CD8-positive, alpha-beta memory T cell (primary cell): ENCODE data around the gene P3H2. TPM values are rescaled to one million over a fixed set of nuclear protein-coding genes. Genes with fewer than 3 reads are reported as not detected.
"Not testable (repeated sequence)": the region's sequence is repeated elsewhere in the genome, so short reads cannot be mapped to it uniquely, and the experiment has no call there.

Experiments
- CTCF ChIA-PET: fragments of 350-600 bp; sonication (Branson Sonifier 250); formaldehyde crosslinking; loops from one replicate; lab custom pipeline; 2021; ENCODE audit warnings: antibody characterized with exemption; lab: Charles Lee
- POLR2A ChIA-PET: fragments of 350-600 bp; sonication (Branson Sonifier 250); formaldehyde crosslinking; loops from one replicate; lab custom pipeline; 2021; ENCODE audit warnings: antibody characterized with exemption; lab: Charles Lee
- DNase-seq, 5 donors: peaks; one replicate each; pipeline versions ENCODE4 v3.0.0 to v3.0.0-alpha.2; 2020 to 2022; ENCODE audit warnings: mixed read lengths in 1 of 5
- H3K27ac ChIP-seq: one replicate; pipeline ENCODE4 v1.7.0; 2013; ENCODE audit warnings: low read depth, mild to moderate bottlenecking, low read length, moderate library complexity
- H3K27me3 ChIP-seq: 2 replicates; pipeline ENCODE4 v1.7.0; 2013; ENCODE audit warnings: low read length, mild to moderate bottlenecking; ENCODE audit not compliant: insufficient read depth, poor library complexity, severe bottlenecking
- H3K36me3 ChIP-seq: 2 replicates; pipeline ENCODE4 v1.7.0; 2013; ENCODE audit warnings: mild to moderate bottlenecking, low read length, moderate library complexity; ENCODE audit not compliant: insufficient read depth
- H3K4me1 ChIP-seq: 2 replicates; pipeline ENCODE4 v1.7.0; 2013; ENCODE audit warnings: mild to moderate bottlenecking, low read length, moderate library complexity; ENCODE audit not compliant: insufficient read depth
- H3K4me3 ChIP-seq: 2 replicates; pipeline ENCODE4 v1.7.0; 2013; ENCODE audit warnings: mild to moderate bottlenecking, low read length
- H3K9me3 ChIP-seq: 2 replicates; pipeline ENCODE4 v1.7.0; 2013; ENCODE audit warnings: mild to moderate bottlenecking, low read length
- H3K27ac Mint-ChIP-seq, 8 donors: one replicate each; pipeline ENCODE4 v1.8.0; 2020 to 2021; ENCODE audit warnings: mixed read lengths in 8 of 8, mild to moderate bottlenecking in 6 of 8, inconsistent platforms in 3 of 8, moderate library complexity in 3 of 8
- H3K27me3 Mint-ChIP-seq, 2 donors: one replicate each; pipeline ENCODE4 v1.8.0; 2020 to 2021; ENCODE audit warnings: mixed read lengths in 2 of 2, mild to moderate bottlenecking in 1 of 2, moderate library complexity in 1 of 2
- H3K36me3 Mint-ChIP-seq, 3 donors: one replicate each; pipeline ENCODE4 v1.8.0; 2020 to 2021; ENCODE audit warnings: mixed read lengths in 3 of 3, inconsistent platforms in 1 of 3, mild to moderate bottlenecking in 1 of 3
- H3K4me1 Mint-ChIP-seq, 3 donors: one replicate each; pipeline ENCODE4 v1.8.0; 2020 to 2021; ENCODE audit warnings: mixed read lengths in 3 of 3, inconsistent platforms in 1 of 3, mild to moderate bottlenecking in 1 of 3
- H3K4me3 Mint-ChIP-seq, 7 donors: one replicate each; pipeline ENCODE4 v1.8.0; 2020 to 2021; ENCODE audit warnings: mixed read lengths in 7 of 7, mild to moderate bottlenecking in 6 of 7, moderate library complexity in 4 of 7, inconsistent platforms in 2 of 7
- H3K9me3 Mint-ChIP-seq, 5 donors: one replicate each; pipeline ENCODE4 v1.8.0; 2020 to 2022; ENCODE audit warnings: mixed read lengths in 5 of 5, mild to moderate bottlenecking in 3 of 5, moderate library complexity in 2 of 5, inconsistent platforms in 1 of 5
- polyA plus RNA-seq: library from polyadenylated mRNA; unstranded; fragments of 300-500 nt; fragmentation: Illumina TruSeq; gene quantifications from one replicate; pipeline ENCODE4 v1.2.3, GENCODE V29; 2021
- total RNA-seq, 2 experiments: library from RNA; stranded (reverse); gene quantifications; one replicate each; pipeline ENCODE4 v1.2.3, GENCODE V29; 2021

P3H2 gene, protein sequence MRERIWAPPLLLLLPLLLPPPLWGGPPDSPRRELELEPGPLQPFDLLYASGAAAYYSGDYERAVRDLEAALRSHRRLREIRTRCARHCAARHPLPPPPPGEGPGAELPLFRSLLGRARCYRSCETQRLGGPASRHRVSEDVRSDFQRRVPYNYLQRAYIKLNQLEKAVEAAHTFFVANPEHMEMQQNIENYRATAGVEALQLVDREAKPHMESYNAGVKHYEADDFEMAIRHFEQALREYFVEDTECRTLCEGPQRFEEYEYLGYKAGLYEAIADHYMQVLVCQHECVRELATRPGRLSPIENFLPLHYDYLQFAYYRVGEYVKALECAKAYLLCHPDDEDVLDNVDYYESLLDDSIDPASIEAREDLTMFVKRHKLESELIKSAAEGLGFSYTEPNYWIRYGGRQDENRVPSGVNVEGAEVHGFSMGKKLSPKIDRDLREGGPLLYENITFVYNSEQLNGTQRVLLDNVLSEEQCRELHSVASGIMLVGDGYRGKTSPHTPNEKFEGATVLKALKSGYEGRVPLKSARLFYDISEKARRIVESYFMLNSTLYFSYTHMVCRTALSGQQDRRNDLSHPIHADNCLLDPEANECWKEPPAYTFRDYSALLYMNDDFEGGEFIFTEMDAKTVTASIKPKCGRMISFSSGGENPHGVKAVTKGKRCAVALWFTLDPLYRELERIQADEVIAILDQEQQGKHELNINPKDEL
- total RNA-seq (not detected), polyA plus RNA-seq (not detected)

- H3K4me1 ChIP-seq: no peaks in the 10 kb centered on the region
- no peaks in the 10 kb centered on the region for H3K36me3 Mint-ChIP-seq
- H3K4me1 Mint-ChIP-seq: peaks cover 6 to 11% (median 10%) of the 10 kb centered on the region in 3 donors
- no peaks in the 10 kb centered on the region for H3K36me3 ChIP-seq
- no peak for DNase-seq
- ChIA-PET CTCF (no interaction called here), POLR2A (no interaction called here)
- no peaks in the 10 kb centered on the region for H3K9me3 ChIP-seq
- peak within 1 kb of the TSS; percentile 15 to 62 (median 48) for H3K4me3 Mint-ChIP-seq
- H3K4me3 ChIP-seq: no peak within 1 kb of the TSS
- H3K27me3 ChIP-seq: peaks cover 7% of the 10 kb centered on the region
- H3K27ac ChIP-seq: no peak within 1 kb of the TSS
- peaks cover 29 to 60% of the 10 kb centered on the region in 2 donors for H3K27me3 Mint-ChIP-seq
- H3K9me3 Mint-ChIP-seq: peaks cover 0 to 3% (median 0%) of the 10 kb centered on the region in 5 donors
- H3K27ac Mint-ChIP-seq: peak within 1 kb of the TSS in 1 of 8 donors; percentile 12
Measured at GRCh38 chr3:190120269-190121060, at the start of gene P3H2. TSS of gene P3H2 (minus strand) at chr3:190120897. CDS start at chr3:190120731, 166 bp downstream.

DNA sequence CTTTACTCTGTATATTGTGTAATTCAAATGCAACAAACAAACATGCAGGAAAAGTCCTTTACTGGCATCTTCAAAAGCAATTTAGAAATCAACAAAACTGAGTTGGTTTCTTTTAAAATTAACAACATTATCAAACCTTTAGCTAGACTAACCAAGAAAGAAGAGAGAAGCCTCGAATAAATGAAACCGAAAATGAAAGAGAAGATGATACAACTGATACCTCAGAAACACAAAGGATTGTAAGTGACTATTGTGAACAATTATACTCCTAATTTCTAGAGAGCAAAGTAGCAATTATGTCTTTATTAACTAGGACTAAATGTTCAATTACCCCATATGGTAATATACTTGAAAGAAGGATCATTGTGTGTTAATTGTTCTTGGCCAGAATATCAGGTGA is 49.2 kb upstream of the P3H2 start:
- DNase-seq: no peak
- peak overlapping the region; percentile 8 for H3K4me3 ChIP-seq
- no peaks in the 10 kb centered on the region for H3K36me3 ChIP-seq
- Mint-ChIP-seq H3K9me3 (peaks cover 0 to 2% (median 0%) of the 10 kb centered on the region in 5 donors), H3K4me1 (peaks cover 8 to 19% (median 14%) of the 10 kb centered on the region in 3 donors), H3K36me3 (no peaks in the 10 kb centered on the region), H3K27me3 (peaks cover 2 to 10% of the 10 kb centered on the region in 2 donors), H3K4me3 (peak overlapping the region; percentile 32 to 87 (median 69)), H3K27ac (peak overlapping the region in 6 of 8 donors; percentile 4 to 89 (median 33))
- H3K4me1 ChIP-seq: peaks cover 9% of the 10 kb centered on the region
- ChIA-PET POLR2A (no interaction called here), CTCF (no interaction called here)
- no peak overlapping the region for H3K27ac ChIP-seq
- no peaks in the 10 kb centered on the region for H3K27me3 ChIP-seq
- no peaks in the 10 kb centered on the region for H3K9me3 ChIP-seq

DNA sequence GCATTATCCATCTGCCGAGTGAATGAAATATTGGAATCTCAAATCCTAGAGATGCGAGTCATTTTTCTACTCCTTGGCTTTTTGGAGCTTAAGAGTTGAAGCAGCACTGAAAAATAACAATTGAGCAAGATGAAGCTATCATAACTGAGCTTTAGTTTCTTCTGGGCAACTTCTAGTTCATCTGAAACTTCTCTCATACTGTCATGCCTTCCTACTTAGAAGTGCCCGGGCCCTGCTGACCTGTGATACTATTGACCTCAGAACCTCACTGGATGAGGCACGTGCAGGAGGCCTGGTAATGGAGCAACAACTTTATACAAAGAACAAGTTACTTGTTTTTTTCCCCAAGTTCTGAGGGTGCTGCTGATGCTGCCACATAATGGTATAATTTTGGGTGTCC is 48.5 kb upstream of the P3H2 start:
- Mint-ChIP-seq H3K4me3 (peak overlapping the region in 6 of 7 donors; percentile 53 to 87 (median 73)), H3K36me3 (no peaks in the 10 kb centered on the region), H3K9me3 (peaks cover 0 to 2% (median 0%) of the 10 kb centered on the region in 5 donors), H3K27me3 (peaks cover 0 to 10% of the 10 kb centered on the region in 2 donors), H3K27ac (peak overlapping the region in 3 of 8 donors; percentile 27 to 89 (median 39)), H3K4me1 (peaks cover 8 to 19% (median 14%) of the 10 kb centered on the region in 3 donors)
- Histone ChIP-seq H3K27ac (no peak overlapping the region), H3K4me1 (peaks cover 9% of the 10 kb centered on the region), H3K9me3 (no peaks in the 10 kb centered on the region), H3K4me3 (no peak overlapping the region), H3K27me3 (no peaks in the 10 kb centered on the region), H3K36me3 (no peaks in the 10 kb centered on the region)
- no peak for DNase-seq
- POLR2A ChIA-PET: no interaction called here
- CTCF ChIA-PET: no interaction called here

GRCh38 chr3:190167936-190168680 is 47.4 kb upstream of the P3H2 start:
- peaks cover 0 to 7% (median 0%) of the 10 kb centered on the region in 5 donors for H3K9me3 Mint-ChIP-seq

DNA sequence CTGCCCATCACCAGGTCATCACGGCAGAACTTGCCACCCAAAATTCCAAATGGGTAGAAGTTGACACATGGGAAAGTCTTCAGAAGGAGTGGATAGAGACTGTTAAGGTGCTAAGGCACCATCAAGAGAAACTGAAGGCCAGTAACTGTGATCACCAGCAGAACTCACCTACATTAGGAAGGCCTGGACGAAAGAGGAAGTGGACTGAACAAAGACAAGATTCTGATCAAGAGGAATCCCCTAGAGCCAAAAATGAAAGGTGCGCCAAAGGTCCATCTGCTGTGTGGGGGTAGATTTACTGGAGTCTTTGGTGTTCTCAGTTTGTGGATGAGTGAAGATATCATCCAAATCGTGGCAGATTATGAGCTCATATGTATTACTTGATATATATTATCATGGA is 46.3 kb upstream of the P3H2 start:
- H3K9me3 ChIP-seq: no peaks in the 10 kb centered on the region
- H3K36me3 ChIP-seq: no peaks in the 10 kb centered on the region
- ChIA-PET CTCF (no interaction called here), POLR2A (no interaction called here)
- DNase-seq: no peak
- peaks cover 0 to 9% (median 3%) of the 10 kb centered on the region in 5 donors for H3K9me3 Mint-ChIP-seq
- peaks cover 9% of the 10 kb centered on the region for H3K4me1 ChIP-seq
- peaks cover 0 to 4% of the 10 kb centered on the region in 2 donors for H3K27me3 Mint-ChIP-seq
- H3K27ac Mint-ChIP-seq: peak overlapping the region in 1 of 8 donors; percentile 4
- no peaks in the 10 kb centered on the region for H3K27me3 ChIP-seq
- no peak overlapping the region for H3K4me3 Mint-ChIP-seq
- no peak overlapping the region for H3K27ac ChIP-seq
- H3K4me3 ChIP-seq: no peak overlapping the region
- H3K36me3 Mint-ChIP-seq: no peaks in the 10 kb centered on the region
- H3K4me1 Mint-ChIP-seq: peaks cover 8 to 19% (median 14%) of the 10 kb centered on the region in 3 donors

More at GRCh38 chr3:190167936-190168680, 47.4 kb upstream of the P3H2 start:
- Mint-ChIP-seq H3K4me1 (peaks cover 8 to 19% (median 14%) of the 10 kb centered on the region in 3 donors), H3K4me3 (no peak overlapping the region), H3K27ac (peak overlapping the region in 1 of 8 donors; percentile 15), H3K36me3 (no peaks in the 10 kb centered on the region), H3K27me3 (peaks cover 0 to 7% of the 10 kb centered on the region in 2 donors)
- no peaks in the 10 kb centered on the region for H3K36me3 ChIP-seq
- DNase-seq: no peak
- ChIA-PET POLR2A (no interaction called here), CTCF (no interaction called here)
- H3K4me3 ChIP-seq: no peak overlapping the region
- no peaks in the 10 kb centered on the region for H3K9me3 ChIP-seq
- H3K4me1 ChIP-seq: peaks cover 9% of the 10 kb centered on the region
- no peaks in the 10 kb centered on the region for H3K27me3 ChIP-seq
- no peak overlapping the region for H3K27ac ChIP-seq

DNA sequence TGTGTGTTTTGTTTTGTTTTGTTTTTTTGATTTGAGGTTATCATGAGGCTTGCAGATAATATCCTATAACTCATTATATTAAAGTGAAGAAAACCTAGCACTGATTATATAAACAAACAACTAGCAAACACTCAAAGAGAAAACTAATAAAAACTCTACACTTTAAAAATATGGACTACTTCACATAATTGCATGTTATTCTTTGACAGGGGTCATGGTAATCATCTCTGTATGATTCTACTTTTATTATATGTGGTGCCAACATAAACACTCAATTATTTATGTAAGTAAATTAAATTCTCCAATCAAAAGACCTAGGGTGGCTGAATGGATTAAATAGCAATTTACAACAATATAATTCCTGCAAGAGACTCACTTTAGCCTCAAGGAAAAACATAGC is 44.6 kb upstream of the P3H2 start:
- H3K36me3 ChIP-seq: no peaks in the 10 kb centered on the region
- H3K4me1 ChIP-seq: peaks cover 9% of the 10 kb centered on the region
- H3K27me3 ChIP-seq: no peaks in the 10 kb centered on the region
- Mint-ChIP-seq H3K4me3 (no peak overlapping the region), H3K4me1 (peaks cover 8 to 19% (median 11%) of the 10 kb centered on the region in 3 donors), H3K9me3 (peaks cover 0 to 7% (median 3%) of the 10 kb centered on the region in 5 donors), H3K36me3 (no peaks in the 10 kb centered on the region), H3K27me3 (no peaks in the 10 kb centered on the region), H3K27ac (peak overlapping the region in 1 of 8 donors; percentile 6)
- DNase-seq: no peak
- no peaks in the 10 kb centered on the region for H3K9me3 ChIP-seq
- H3K4me3 ChIP-seq: no peak overlapping the region
- ChIA-PET POLR2A (no interaction called here), CTCF (no interaction called here)
- H3K27ac ChIP-seq: no peak overlapping the region

GRCh38 chr3:190162013-190162412 is 41.3 kb upstream of the P3H2 start:
- H3K27me3 Mint-ChIP-seq, POLR2A ChIA-PET: not testable (repeated sequence)

More at GRCh38 chr3:190162013-190162412, 41.3 kb upstream of the P3H2 start:
- DNase-seq, H3K36me3 ChIP-seq, H3K4me3 Mint-ChIP-seq, H3K4me1 ChIP-seq, H3K27me3 ChIP-seq, H3K9me3 Mint-ChIP-seq, H3K4me3 ChIP-seq, H3K4me1 Mint-ChIP-seq, H3K36me3 Mint-ChIP-seq, H3K9me3 ChIP-seq, H3K27ac Mint-ChIP-seq, H3K27ac ChIP-seq, CTCF ChIA-PET: not testable (repeated sequence)
